HG02759 (cell line): ENCODE data around the gene PTCH2.
A peak's percentile ranks its signal among the peaks of the same experiment; 100 is the strongest.
"Not testable (repeated sequence)": the region's sequence is repeated elsewhere in the genome, so short reads cannot be mapped to it uniquely, and the experiment has no call there.

Experiments used
- ATAC-seq: cut with Tn5 transposase; IDR thresholded peaks from one replicate; pipeline ENCODE4 v1.9.1; 2021; ENCODE audit warnings: mild to moderate bottlenecking, moderate library complexity; ENCODE audit not compliant: unreplicated experiment

The PTCH2 gene

GRCh38 chr1:44839576-44839975 lies 3.5 kb downstream of the PTCH2 start:
- ATAC-seq, result no peak

- ATAC-seq, result not testable (repeated sequence)
Observed at GRCh38 chr1:44838294-44838693, 4.8 kb downstream of the PTCH2 start.

GRCh38 chr1:44835738-44836675 lies 7.0 kb downstream of the PTCH2 start:
- peak; percentile 60 for ATAC-seq

GRCh38 chr1:44834328-44834727 lies 8.7 kb downstream of the PTCH2 start:
- ATAC-seq, result no peak

GRCh38 chr1:44832056-44832705 lies 10.9 kb downstream of the PTCH2 start:
- no peak for ATAC-seq

- ATAC-seq, result no peak
Observed at GRCh38 chr1:44831516-44831915, 11.5 kb downstream of the PTCH2 start.

- ATAC-seq, result no peak
Observed at GRCh38 chr1:44830900-44831304, 12.2 kb downstream of the PTCH2 start.

- no peak for ATAC-seq
Observed at GRCh38 chr1:44829506-44830384, 13.3 kb downstream of the PTCH2 start.

GRCh38 chr1:44828841-44829440 lies 14.1 kb downstream of the PTCH2 start:
- no peak for ATAC-seq

GRCh38 chr1:44828003-44828651 lies 14.9 kb downstream of the PTCH2 start:
- ATAC-seq, result no peak

- no peak for ATAC-seq
Observed at GRCh38 chr1:44827197-44828002, 15.7 kb downstream of the PTCH2 start.

GRCh38 chr1:44826375-44827196 lies 16.5 kb downstream of the PTCH2 start:
- ATAC-seq, result no peak

GRCh38 chr1:44824392-44824791 lies 18.7 kb downstream of the PTCH2 start:
- not testable (repeated sequence) for ATAC-seq

GRCh38 chr1:44822981-44823451 lies 20.0 kb downstream of the PTCH2 start:
- no peak for ATAC-seq

- ATAC-seq, result no peak
Observed at GRCh38 chr1:44822131-44822701, 20.8 kb downstream of the PTCH2 start.

- ATAC-seq, result no peak
Observed at GRCh38 chr1:44821240-44821715, 21.8 kb downstream of the PTCH2 start.

- no peak for ATAC-seq
Observed at GRCh38 chr1:44820328-44821239, 22.5 kb downstream of the PTCH2 start.
